SU-DHL-6 (cell line): ENCODE measurements around the gene IRF2BP1.

ENCODE experiments used
- H2AFZ ChIP-seq: fragments of 200-600 bp; sonication (generic); 2 replicates; pipeline ENCODE4 v1.6.1; 2014; ENCODE audit warnings: low read depth, mild to moderate bottlenecking, moderate library complexity, mixed read lengths, antibody characterized with exemption, low read length; ENCODE audit not compliant: severe bottlenecking
- H3F3A ChIP-seq: fragments of 200-600 bp; shearing (Covaris generic); 2 replicates; pipeline ENCODE4 v1.6.0; 2016; ENCODE audit warnings: antibody characterized with exemption, mild to moderate bottlenecking; ENCODE audit not compliant: insufficient read depth
- H3K27ac ChIP-seq: fragments of 200-600 bp; sonication (generic); 2 replicates; pipeline ENCODE4 v1.5.1; 2016; ENCODE audit warnings: low read depth, mild to moderate bottlenecking, low read length, moderate library complexity, mixed read lengths
- H3K27me3 ChIP-seq: fragments of 200-600 bp; sonication (generic), shearing (Covaris generic); 2 replicates; pipeline ENCODE4 v1.6.0; 2014; ENCODE audit warnings: mild to moderate bottlenecking, low read length
- H3K36me3 ChIP-seq: fragments of 200-600 bp; sonication (generic); 2 replicates; pipeline ENCODE4 v1.6.1; 2014; ENCODE audit warnings: mild to moderate bottlenecking, low read length, mixed read lengths
- H3K4me2 ChIP-seq: fragments of 300-600, 200-600 bp; shearing (Covaris generic), sonication (generic); 2 replicates; pipeline ENCODE4 v1.6.0; 2014; ENCODE audit warnings: low read length, low read depth, mild to moderate bottlenecking; ENCODE audit not compliant: poor library complexity, severe bottlenecking
- H3K4me3 ChIP-seq: fragments of 200-600 bp; sonication (generic); 2 replicates; pipeline ENCODE4 v1.5.1; 2014; ENCODE audit warnings: antibody characterized with exemption, low read length, mild to moderate bottlenecking, mixed read lengths; ENCODE audit not compliant: insufficient read depth, poor library complexity, severe bottlenecking
- H3K79me2 ChIP-seq: fragments of 200-600 bp; sonication (generic); 2 replicates; pipeline ENCODE4 v1.6.1; 2014; ENCODE audit warnings: mild to moderate bottlenecking, low read length, moderate library complexity; ENCODE audit not compliant: insufficient read depth
- H3K9ac ChIP-seq: fragments of 200-600 bp; sonication (generic); 2 replicates; pipeline ENCODE4 v1.7.0; 2014; ENCODE audit warnings: mild to moderate bottlenecking, low read length
- H3K9me2 ChIP-seq: fragments of 200-600 bp; sonication (generic); replicated peaks from 2 replicates; pipeline ENCODE4 v1.6.1; 2014; ENCODE audit warnings: low read length; ENCODE audit not compliant: insufficient read depth
- H3K9me3 ChIP-seq: fragments of 200-600 bp; sonication (generic); 2 replicates; pipeline ENCODE4 v1.6.1; 2014; ENCODE audit warnings: low read length, mixed read lengths; ENCODE audit not compliant: insufficient read depth
- H4K20me1 ChIP-seq: fragments of 200-600 bp; sonication (generic); 2 replicates; pipeline ENCODE4 v1.6.1; 2014; ENCODE audit warnings: low read depth, mild to moderate bottlenecking, antibody characterized with exemption, low read length, moderate library complexity, mixed read lengths
- CTCF ChIP-seq: fragments of 200-600 bp; sonication (generic); IDR thresholded peaks from one replicate; pipeline ENCODE4 v1.5.1; 2017; ENCODE audit warnings: antibody characterized with exemption, mild to moderate bottlenecking, low read length, moderate library complexity; ENCODE audit not compliant: insufficient read depth, poor library complexity, severe bottlenecking
- EZH2phosphoT487 ChIP-seq: fragments of 200-600 bp; sonication (generic), shearing (Covaris generic); conservative IDR thresholded peaks from 2 replicates; pipeline ENCODE4 v1.6.1; 2018; ENCODE audit warnings: mild to moderate bottlenecking, antibody characterized with exemption, low read length, moderate library complexity, mixed read lengths

IRF2BP1 gene

DNA sequence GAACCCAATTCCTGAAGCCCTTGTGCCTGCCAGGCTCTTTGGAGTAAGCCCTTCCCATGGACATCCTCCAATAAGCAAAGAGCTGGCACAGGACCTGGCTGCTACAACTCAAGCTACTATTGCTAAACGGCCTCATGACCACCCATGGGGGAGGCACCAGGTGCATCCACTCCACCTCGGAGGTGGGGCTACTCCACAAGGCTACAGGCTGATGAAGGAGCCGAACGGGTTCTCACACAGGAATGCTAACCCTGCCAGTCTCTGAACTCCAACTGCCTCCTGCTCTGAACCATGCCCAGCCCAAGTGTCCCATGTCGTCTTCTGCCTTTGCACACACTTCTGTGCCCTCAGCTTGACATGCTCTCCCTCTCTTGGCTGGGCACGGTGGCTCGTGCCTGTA is 33.0 kb downstream of the IRF2BP1 start:
- no peak overlapping the region for H3K4me3 ChIP-seq
- H3K4me2 ChIP-seq, result no peak overlapping the region
- H3K9ac ChIP-seq, result no peak overlapping the region
- no peak overlapping the region for H3K27ac ChIP-seq
- H2AFZ ChIP-seq, result no peak overlapping the region
- H4K20me1 ChIP-seq, result no peaks in the 10 kb centered on the region
- peaks cover 5% of the 10 kb centered on the region; the same call in 1 of the 2 replicates for H3K36me3 ChIP-seq
- 0 out of 2 replicates have a peak, but pooled peaks cover 3% of the 10 kb centered on the region for H3F3A ChIP-seq
- H3K9me3 ChIP-seq, result no peaks in the 10 kb centered on the region
- H3K79me2 ChIP-seq, result peaks cover 22% of the 10 kb centered on the region
- H3K9me2 ChIP-seq, result no peaks in the 10 kb centered on the region
- no peak for TF ChIP-seq CTCF
- no peak for TF ChIP-seq EZH2phosphoT487
- H3K27me3 ChIP-seq, result no peaks in the 10 kb centered on the region

DNA sequence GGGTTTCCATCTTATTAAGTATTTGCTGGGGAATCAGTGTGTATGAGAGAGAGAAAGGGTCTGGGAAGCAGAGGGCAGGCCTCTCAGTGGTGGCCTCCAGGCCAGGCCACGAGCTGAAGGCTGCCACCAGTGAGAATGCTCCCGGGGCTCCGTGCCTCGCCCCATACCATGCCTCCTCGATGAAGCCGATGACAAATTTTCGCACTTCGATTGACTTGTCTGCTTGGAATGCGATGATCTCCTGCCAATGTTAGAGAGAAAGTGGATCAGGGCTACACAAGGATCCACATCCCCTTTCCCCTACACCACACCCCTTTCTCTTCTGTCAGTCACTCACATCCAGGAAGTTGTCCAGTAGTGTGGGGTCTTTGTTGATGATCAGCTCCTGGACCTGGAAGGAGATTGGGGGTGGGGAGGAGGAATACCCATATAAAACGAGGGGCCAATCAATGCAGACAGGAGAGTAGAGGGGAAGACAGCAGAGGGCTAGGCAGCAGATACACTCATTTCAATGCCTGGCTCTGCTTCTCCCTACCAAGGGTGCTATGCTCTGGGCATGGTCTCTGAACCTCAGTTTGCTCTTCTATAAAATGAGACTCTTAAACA is 33.7 kb downstream of the IRF2BP1 start:
- H3K9me2 ChIP-seq, result no peaks in the 10 kb centered on the region
- H3K4me2 ChIP-seq, result no peak overlapping the region
- H3K27ac ChIP-seq, result no peak overlapping the region
- no peak overlapping the region for H2AFZ ChIP-seq
- H3K4me3 ChIP-seq, result no peak overlapping the region
- peaks cover 19% of the 10 kb centered on the region for H3K79me2 ChIP-seq
- H3K9ac ChIP-seq, result no peak overlapping the region
- no peaks in the 10 kb centered on the region for H3K27me3 ChIP-seq
- peaks cover 10% of the 10 kb centered on the region; the same call in 1 of the 2 replicates for H3K36me3 ChIP-seq
- no peaks in the 10 kb centered on the region for H3K9me3 ChIP-seq
- TF ChIP-seq EZH2phosphoT487 (no peak), CTCF (no peak)
- H3F3A ChIP-seq, result 0 out of 2 replicates have a peak, but pooled peaks cover 3% of the 10 kb centered on the region
- H4K20me1 ChIP-seq, result no peaks in the 10 kb centered on the region

DNA sequence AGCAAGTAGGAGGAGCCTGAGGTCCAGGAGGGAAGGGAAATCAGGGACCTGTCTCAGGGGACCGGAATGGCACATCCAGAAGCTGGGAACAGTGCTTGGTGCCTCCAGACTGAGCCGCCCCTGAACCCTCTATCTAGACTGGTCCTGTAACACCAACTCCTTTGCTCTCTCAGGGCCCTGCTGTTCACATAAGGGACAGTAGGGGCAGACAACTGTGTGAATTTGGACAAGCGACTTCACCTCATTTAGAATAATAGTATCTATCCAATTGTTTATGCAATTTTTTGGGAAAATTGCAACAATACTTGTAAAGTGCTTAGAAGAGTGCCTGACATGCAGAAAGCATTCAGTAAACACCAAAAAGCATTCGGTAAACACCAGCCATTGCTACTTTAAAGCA is 37.0 kb downstream of the IRF2BP1 start:
- no peaks in the 10 kb centered on the region for H3K9me2 ChIP-seq
- no peaks in the 10 kb centered on the region for H3F3A ChIP-seq
- no peak overlapping the region for H3K4me2 ChIP-seq
- H4K20me1 ChIP-seq, result no peaks in the 10 kb centered on the region
- H3K79me2 ChIP-seq, result no peaks in the 10 kb centered on the region
- H3K9me3 ChIP-seq, result no peaks in the 10 kb centered on the region
- no peak overlapping the region for H3K9ac ChIP-seq
- no peaks in the 10 kb centered on the region for H3K27me3 ChIP-seq
- peaks cover 25% of the 10 kb centered on the region for H3K36me3 ChIP-seq
- TF ChIP-seq CTCF, result no peak
- TF ChIP-seq EZH2phosphoT487, result no peak
- H3K4me3 ChIP-seq, result no peak overlapping the region
- no peak overlapping the region for H2AFZ ChIP-seq
- no peak overlapping the region for H3K27ac ChIP-seq

DNA sequence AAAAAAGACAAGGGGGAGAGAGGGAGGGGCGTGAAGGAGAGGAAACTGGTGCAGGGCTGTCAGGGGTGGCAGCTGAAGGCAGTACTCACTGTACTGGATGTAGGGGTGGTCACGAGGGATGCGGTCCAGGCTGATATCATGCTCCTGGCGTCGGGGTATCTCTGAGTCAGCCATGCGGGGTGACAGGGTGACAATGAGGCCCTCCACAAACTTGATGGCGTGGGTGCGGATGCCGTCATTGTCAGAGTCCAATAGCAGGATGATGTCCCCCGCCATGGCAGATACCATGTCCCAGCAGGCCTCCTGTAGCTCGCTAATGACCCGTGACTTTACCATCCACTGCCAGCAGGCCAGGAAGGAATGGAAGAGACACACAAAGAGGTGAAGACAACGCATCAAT is 38.3 kb downstream of the IRF2BP1 start:
- TF ChIP-seq CTCF, result no peak
- TF ChIP-seq EZH2phosphoT487, result no peak
- H2AFZ ChIP-seq, result no peak overlapping the region
- no peaks in the 10 kb centered on the region for H4K20me1 ChIP-seq
- no peaks in the 10 kb centered on the region for H3K79me2 ChIP-seq
- no peak overlapping the region for H3K27ac ChIP-seq
- no peaks in the 10 kb centered on the region for H3F3A ChIP-seq
- H3K4me3 ChIP-seq, result no peak overlapping the region
- H3K36me3 ChIP-seq, result peaks cover 27% of the 10 kb centered on the region
- H3K9me3 ChIP-seq, result no peaks in the 10 kb centered on the region
- no peaks in the 10 kb centered on the region for H3K27me3 ChIP-seq
- no peaks in the 10 kb centered on the region for H3K9me2 ChIP-seq
- no peak overlapping the region for H3K4me2 ChIP-seq
- no peak overlapping the region for H3K9ac ChIP-seq
